SU-DHL-6 (cell line): ENCODE results near the gene SEMA4A.

ENCODE experiments used
- EZH2phosphoT487 ChIP-seq: fragments of 200-600 bp; sonication (generic), shearing (Covaris generic); conservative IDR thresholded peaks from 2 replicates; pipeline ENCODE4 v1.6.1; 2018; ENCODE audit warnings: mild to moderate bottlenecking, antibody characterized with exemption, low read length, moderate library complexity, mixed read lengths
- TF ChIP-seq, protein P1 (sequence below): fragments of 200-600 bp; sonication (generic); IDR thresholded peaks from one replicate; pipeline ENCODE4 v1.5.1; 2017; ENCODE audit warnings: antibody characterized with exemption, mild to moderate bottlenecking, low read length, moderate library complexity; ENCODE audit not compliant: insufficient read depth, poor library complexity, severe bottlenecking

DNA sequence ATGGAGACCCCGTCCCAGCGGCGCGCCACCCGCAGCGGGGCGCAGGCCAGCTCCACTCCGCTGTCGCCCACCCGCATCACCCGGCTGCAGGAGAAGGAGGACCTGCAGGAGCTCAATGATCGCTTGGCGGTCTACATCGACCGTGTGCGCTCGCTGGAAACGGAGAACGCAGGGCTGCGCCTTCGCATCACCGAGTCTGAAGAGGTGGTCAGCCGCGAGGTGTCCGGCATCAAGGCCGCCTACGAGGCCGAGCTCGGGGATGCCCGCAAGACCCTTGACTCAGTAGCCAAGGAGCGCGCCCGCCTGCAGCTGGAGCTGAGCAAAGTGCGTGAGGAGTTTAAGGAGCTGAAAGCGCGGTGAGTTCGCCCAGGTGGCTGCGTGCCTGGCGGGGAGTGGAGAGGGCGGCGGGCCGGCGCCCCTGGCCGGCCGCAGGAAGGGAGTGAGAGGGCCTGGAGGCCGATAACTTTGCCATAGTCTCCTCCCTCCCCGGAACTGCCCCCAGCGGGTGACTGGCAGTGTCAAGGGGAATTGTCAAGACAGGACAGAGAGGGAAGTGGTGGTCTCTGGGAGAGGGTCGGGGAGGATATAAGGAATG, 38.4 kb upstream of the SEMA4A start:
- TF ChIP-seq, protein P1, sequence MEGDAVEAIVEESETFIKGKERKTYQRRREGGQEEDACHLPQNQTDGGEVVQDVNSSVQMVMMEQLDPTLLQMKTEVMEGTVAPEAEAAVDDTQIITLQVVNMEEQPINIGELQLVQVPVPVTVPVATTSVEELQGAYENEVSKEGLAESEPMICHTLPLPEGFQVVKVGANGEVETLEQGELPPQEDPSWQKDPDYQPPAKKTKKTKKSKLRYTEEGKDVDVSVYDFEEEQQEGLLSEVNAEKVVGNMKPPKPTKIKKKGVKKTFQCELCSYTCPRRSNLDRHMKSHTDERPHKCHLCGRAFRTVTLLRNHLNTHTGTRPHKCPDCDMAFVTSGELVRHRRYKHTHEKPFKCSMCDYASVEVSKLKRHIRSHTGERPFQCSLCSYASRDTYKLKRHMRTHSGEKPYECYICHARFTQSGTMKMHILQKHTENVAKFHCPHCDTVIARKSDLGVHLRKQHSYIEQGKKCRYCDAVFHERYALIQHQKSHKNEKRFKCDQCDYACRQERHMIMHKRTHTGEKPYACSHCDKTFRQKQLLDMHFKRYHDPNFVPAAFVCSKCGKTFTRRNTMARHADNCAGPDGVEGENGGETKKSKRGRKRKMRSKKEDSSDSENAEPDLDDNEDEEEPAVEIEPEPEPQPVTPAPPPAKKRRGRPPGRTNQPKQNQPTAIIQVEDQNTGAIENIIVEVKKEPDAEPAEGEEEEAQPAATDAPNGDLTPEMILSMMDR, result no peak
- TF ChIP-seq EZH2phosphoT487, result peak; percentile 76; the same call in 1 of the 2 replicates
